GM12891 (cell line): ENCODE data around the gene WRNIP1.

Experiments
- DNase-seq: peaks from one replicate; pipeline ENCODE4 v3.0.0; 2011; ENCODE audit warnings: low spot score; ENCODE audit not compliant: insufficient read length
- FAIRE-seq: peaks from 2 replicates; lab custom pipeline; 2011; peaks lifted over from hg19 to GRCh38; lab: Jason Lieb, UNC
- PAX5 ChIP-seq: IDR thresholded peaks from 2 replicates; pipeline ENCODE4 v1.6.1; 2011; ENCODE audit warnings: low read length, moderate library complexity, mild to moderate bottlenecking; ENCODE audit not compliant: insufficient read depth, severe bottlenecking
- POLR2A ChIP-seq: IDR thresholded peaks from 2 replicates; pipeline ENCODE4 v1.6.1; 2011; ENCODE audit warnings: low read depth, low read length, control low read depth
- POLR2AphosphoS5 ChIP-seq: IDR thresholded peaks from 2 replicates; pipeline ENCODE4 v1.6.1; 2011; ENCODE audit warnings: low read depth, low read length, control low read depth
- POU2F2 ChIP-seq: IDR thresholded peaks from 2 replicates; pipeline ENCODE4 v1.6.1; 2011; ENCODE audit warnings: low read depth, mild to moderate bottlenecking, control low read depth, low read length, moderate library complexity
- SPI1 ChIP-seq: IDR thresholded peaks from 2 replicates; pipeline ENCODE4 v1.6.1; 2011; ENCODE audit warnings: low read depth, low read length, control low read depth
- TAF1 ChIP-seq: IDR thresholded peaks from 2 replicates; pipeline ENCODE4 v1.6.1; 2011; ENCODE audit warnings: low read depth, low read length, control low read depth

The WRNIP1 gene

GRCh38 chr6:2792330-2793110 is 27.3 kb downstream of the WRNIP1 start:
- no peak for TF ChIP-seq TAF1
- TF ChIP-seq POU2F2: no peak
- TF ChIP-seq POLR2A: no peak
- no peak for TF ChIP-seq SPI1
- TF ChIP-seq POLR2AphosphoS5: no peak
- no peak for TF ChIP-seq PAX5
- FAIRE-seq: no peak
- no peak for DNase-seq

- no peak for FAIRE-seq
- TF ChIP-seq PAX5 (no peak), POLR2A (no peak)
- no peak for DNase-seq
Measured at GRCh38 chr6:2793534-2794151, 28.4 kb downstream of the WRNIP1 start.

- FAIRE-seq (no peak), DNase-seq (no peak)
- TF ChIP-seq TAF1 (no peak), POLR2AphosphoS5 (no peak), SPI1 (no peak), POLR2A (no peak), PAX5 (no peak), POU2F2 (no peak)
Measured at GRCh38 chr6:2794171-2794730, 29.1 kb downstream of the WRNIP1 start.

GRCh38 chr6:2795162-2795561 is 30.0 kb downstream of the WRNIP1 start:
- DNase-seq: no peak
- FAIRE-seq: no peak
- TF ChIP-seq POLR2AphosphoS5 (no peak), PAX5 (no peak), TAF1 (no peak), SPI1 (no peak), POLR2A (no peak), POU2F2 (no peak)

- no peak for FAIRE-seq
- TF ChIP-seq PAX5 (no peak), POLR2A (no peak), SPI1 (no peak), POLR2AphosphoS5 (no peak), POU2F2 (no peak), TAF1 (no peak)
- DNase-seq: no peak
Measured at GRCh38 chr6:2795956-2796355, 30.8 kb downstream of the WRNIP1 start.

GRCh38 chr6:2796861-2797260 is 31.7 kb downstream of the WRNIP1 start:
- TF ChIP-seq POLR2AphosphoS5 (no peak), POLR2A (no peak), POU2F2 (no peak), PAX5 (no peak), TAF1 (no peak), SPI1 (no peak)
- FAIRE-seq (no peak), DNase-seq (no peak)

GRCh38 chr6:2797564-2798031 is 32.4 kb downstream of the WRNIP1 start:
- FAIRE-seq (no peak), DNase-seq (no peak)

GRCh38 chr6:2798586-2799134 is 33.5 kb downstream of the WRNIP1 start:
- no peak for TF ChIP-seq POU2F2
- TF ChIP-seq POLR2A: no peak
- no peak for TF ChIP-seq SPI1
- TF ChIP-seq POLR2AphosphoS5: no peak
- TF ChIP-seq PAX5: no peak
- TF ChIP-seq TAF1: no peak
- DNase-seq (no peak), FAIRE-seq (no peak)

More at GRCh38 chr6:2797564-2798031, 32.4 kb downstream of the WRNIP1 start:
- TF ChIP-seq POLR2A (no peak), PAX5 (no peak), POLR2AphosphoS5 (no peak), POU2F2 (no peak), SPI1 (no peak), TAF1 (no peak)

GRCh38 chr6:2799936-2800527 is 34.8 kb downstream of the WRNIP1 start:
- no peak for TF ChIP-seq POLR2A
- no peak for TF ChIP-seq POU2F2
- no peak for TF ChIP-seq POLR2AphosphoS5
- no peak for TF ChIP-seq SPI1
- TF ChIP-seq PAX5: no peak
- TF ChIP-seq TAF1: no peak
- no peak for DNase-seq
- no peak for FAIRE-seq
